Esophagus muscularis mucosa (tissue), 4 donors: ENCODE results near the gene ADD2. TPM values are rescaled to one million over a fixed set of nuclear protein-coding genes. Genes with fewer than 3 reads are reported as not detected.

Source experiments
- DNase-seq: peaks from one replicate; pipeline ENCODE4 v3.0.0-alpha.2; 2017; ENCODE audit errors: extremely low spot score
- H3K27ac ChIP-seq, 4 donors: fragments of 200-600 bp; sonication (generic); replicated peaks in 1 of 4; 1 replicate in 3 of 4; 2 replicates in 1 of 4; pipeline ENCODE4 v1.5.1; 2016 to 2019; ENCODE audit warnings: mild to moderate bottlenecking in 1 of 4
- H3K27me3 ChIP-seq, 4 donors: fragments of 200-600 bp; sonication (generic); one replicate each; pipeline versions ENCODE4 v1.5.1 to v1.6.0; 2016 to 2019
- H3K36me3 ChIP-seq, 4 donors: fragments of 200-600 bp; sonication (generic); one replicate each; pipeline ENCODE4 v1.5.1; 2016 to 2019
- H3K4me1 ChIP-seq, 4 donors: fragments of 200-600 bp; sonication (generic); one replicate each; pipeline ENCODE4 v1.5.1; 2016 to 2019
- H3K4me3 ChIP-seq, 4 donors: fragments of 200-600 bp; sonication (generic); 1 replicate in 2 of 4; 2 replicates in 2 of 4; pipeline ENCODE4 v1.5.1; 2016 to 2019; ENCODE audit warnings: mild to moderate bottlenecking in 4 of 4, moderate library complexity in 1 of 4
- H3K9me3 ChIP-seq, 4 donors: fragments of 200-600 bp; sonication (generic); 1 replicate in 3 of 4; 2 replicates in 1 of 4; pipeline ENCODE4 v1.5.1; 2016 to 2019
- CTCF ChIP-seq, 3 experiments: fragments of 200-600 bp in 2 of 3; fragments of 450-650 bp in 1 of 3; sonication (generic) in 2 of 3; IDR thresholded peaks; one replicate each; pipeline ENCODE4 v1.5.1; 2017 to 2019; ENCODE audit warnings: antibody characterized with exemption in 3 of 3, mild to moderate bottlenecking in 2 of 3, moderate library complexity in 1 of 3
- EP300 ChIP-seq: sonication (generic); formaldehyde crosslinking; IDR thresholded peaks from one replicate; pipeline ENCODE4 v1.6.1; 2017; ENCODE audit warnings: antibody characterized with exemption
- POLR2A ChIP-seq: fragments of 450-650 bp; IDR thresholded peaks from one replicate; pipeline ENCODE4 v1.6.1; 2017; ENCODE audit warnings: antibody characterized with exemption, moderate library complexity, mild to moderate bottlenecking, low read depth
- POLR2AphosphoS5 ChIP-seq, 2 donors: sonication (generic); formaldehyde crosslinking; IDR thresholded peaks; one replicate each; pipeline ENCODE4 v1.6.1; 2017; ENCODE audit warnings: antibody characterized with exemption in 2 of 2
- WGBS: methylation state at CpG from one replicate; pipeline ENCODE4 v1.1.5; 2018; 5-methylcytosine and 5-hydroxymethylcytosine counted together
- intact Hi-C: fragments of 100-400 bp; cut with DNase I; formaldehyde crosslinking; loops from one replicate; pipeline ENCODE4 v1.15.1; 2023
- total RNA-seq, 4 donors: library from RNA; depleted of rRNA; stranded (reverse); fragments of >200 nt; gene quantifications; one replicate each; pipeline versions ENCODE4 v1.1.0 to v1.2.1, GENCODE V29; 2016

Gene ADD2
- total RNA-seq, 4 donors from 2014 or later = 2.5 to 8.6 (median 5.0) TPM

- no peaks in the 10 kb centered on the region for H3K36me3 ChIP-seq
- DNase-seq = no peak
- peaks cover 0 to 7% (median 0%) of the 10 kb centered on the region in 4 donors for H3K9me3 ChIP-seq
- intact Hi-C loops = no loop called here
- peaks cover 0 to 74% (median 4%) of the 10 kb centered on the region in 4 donors for H3K27me3 ChIP-seq
- TF ChIP-seq CTCF (IDR thresholded peaks at IDR 0.05) (no peak), POLR2A (no peak), EP300 (no peak), POLR2AphosphoS5 (IDR thresholded peaks at IDR 0.05) (no peak)
- no peak overlapping the region for H3K27ac ChIP-seq
- WGBS = 82% methylated on average over 2 of the region's 2 CpGs
- no peak overlapping the region for H3K4me3 ChIP-seq
- peaks cover 2 to 9% (median 5%) of the 10 kb centered on the region in 4 donors for H3K4me1 ChIP-seq
These were observed 4.6 kb upstream of the ADD2 start for GRCh38 chr2:70772486-70773155.

DNA sequence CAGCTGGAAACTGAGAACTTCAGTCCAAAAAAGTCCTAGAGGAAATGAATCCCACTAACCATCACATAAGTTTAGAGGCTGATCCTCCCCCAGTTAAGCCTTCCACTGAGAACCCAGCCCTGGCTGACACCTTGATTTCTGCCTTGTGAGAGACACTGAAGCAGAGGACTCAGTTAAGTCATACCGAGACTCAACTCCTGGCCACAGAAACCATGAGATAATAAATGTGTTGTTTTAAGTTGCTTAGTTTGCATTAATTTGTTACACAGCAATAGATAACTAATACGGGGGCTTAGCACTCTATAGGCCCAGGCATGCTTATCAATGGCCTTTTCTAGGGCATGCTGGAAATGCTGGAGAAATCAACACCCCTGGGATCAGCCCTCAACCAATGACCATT, 3.4 kb upstream of the ADD2 start:
- peaks cover 0 to 85% (median 15%) of the 10 kb centered on the region in 4 donors for H3K27me3 ChIP-seq
- WGBS = 79% methylated on average over 2 of the region's 2 CpGs

GRCh38 chr2:70769450-70769849, 1.4 kb upstream of the ADD2 start:
- no peak for DNase-seq
- Histone ChIP-seq H3K36me3 (no peaks in the 10 kb centered on the region), H3K27ac (no peak overlapping the region), H3K4me3 (no peak overlapping the region), H3K27me3 (peaks cover 0 to 81% (median 16%) of the 10 kb centered on the region in 4 donors), H3K4me1 (peaks cover 14 to 22% (median 17%) of the 10 kb centered on the region in 4 donors), H3K9me3 (no peaks in the 10 kb centered on the region)
- TF ChIP-seq CTCF (IDR thresholded peaks at IDR 0.05) (no peak), POLR2AphosphoS5 (IDR thresholded peaks at IDR 0.05) (no peak), POLR2A (no peak), EP300 (no peak)
- WGBS = 62% methylated on average over 2 of the region's 2 CpGs
- intact Hi-C loops = no loop called here

More for the DNA sequence above, 3.4 kb upstream of the ADD2 start:
- Histone ChIP-seq H3K36me3 (no peaks in the 10 kb centered on the region), H3K27ac (no peak overlapping the region), H3K4me3 (no peak overlapping the region), H3K9me3 (peaks cover 0 to 7% (median 0%) of the 10 kb centered on the region in 4 donors), H3K4me1 (peaks cover 13 to 21% (median 17%) of the 10 kb centered on the region in 4 donors)
- DNase-seq = no peak
- intact Hi-C loops = no loop called here
- TF ChIP-seq CTCF (IDR thresholded peaks at IDR 0.05) = no peak
- TF ChIP-seq POLR2AphosphoS5 (IDR thresholded peaks at IDR 0.05) = no peak
- TF ChIP-seq POLR2A = no peak
- TF ChIP-seq EP300 = no peak

- WGBS = 65% methylated on average over 7 of the region's 7 CpGs
- Histone ChIP-seq H3K27me3 (peaks cover 0 to 81% (median 16%) of the 10 kb centered on the region in 4 donors), H3K27ac (no peak overlapping the region), H3K4me3 (peak overlapping the region in 2 of 4 donors; percentile 47 to 48), H3K9me3 (no peaks in the 10 kb centered on the region), H3K4me1 (peaks cover 14 to 22% (median 17%) of the 10 kb centered on the region in 4 donors), H3K36me3 (no peaks in the 10 kb centered on the region)
- intact Hi-C loops = no loop called here
- TF ChIP-seq EP300 (no peak), POLR2A (no peak), POLR2AphosphoS5 (IDR thresholded peaks at IDR 0.05) (no peak), CTCF (IDR thresholded peaks at IDR 0.05) (no peak)
- DNase-seq = no peak
These were observed 638 bp upstream of the ADD2 start for GRCh38 chr2:70768590-70769085.
